H9 (cell line): Measurements from ENCODE around the gene PPM1N. TPM values are rescaled to one million over a fixed set of nuclear protein-coding genes. Genes with fewer than 3 reads are reported as not detected.

Experiments
- DNase-seq: peaks from one replicate; pipeline ENCODE4 v3.0.0-alpha.2; 2017
- H2AFZ ChIP-seq: one replicate; pipeline ENCODE4 v1.6.1; 2013; ENCODE audit warnings: mild to moderate bottlenecking, low read length, control low read depth, moderate library complexity
- H2AK5ac ChIP-seq: 2 replicates; pipeline ENCODE4 v1.6.1; 2013; ENCODE audit warnings: low read length, control low read depth, mixed read lengths; ENCODE audit not compliant: insufficient read length
- H2BK120ac ChIP-seq: one replicate; pipeline ENCODE4 v1.6.1; 2013; ENCODE audit warnings: low read depth, mild to moderate bottlenecking, low read length, control low read depth, inconsistent platforms; ENCODE audit not compliant: poor library complexity, severe bottlenecking
- H2BK12ac ChIP-seq: 2 replicates; pipeline ENCODE4 v1.6.1; 2013; ENCODE audit warnings: low read length, control low read depth, mixed read lengths, low read depth; ENCODE audit not compliant: insufficient read length
- H2BK15ac ChIP-seq: 2 replicates; pipeline ENCODE4 v1.6.1; 2013; ENCODE audit warnings: low read depth, low read length, control low read depth
- H2BK20ac ChIP-seq: one replicate; pipeline ENCODE4 v1.6.1; 2013; ENCODE audit warnings: low read depth, mild to moderate bottlenecking, low read length, control low read depth, inconsistent platforms; ENCODE audit not compliant: poor library complexity, severe bottlenecking
- H2BK5ac ChIP-seq: 2 replicates; pipeline ENCODE4 v1.6.1; 2013; ENCODE audit warnings: low read length, control low read depth, mixed read lengths; ENCODE audit not compliant: insufficient read length
- H3K14ac ChIP-seq: 2 replicates; pipeline ENCODE4 v1.6.1; 2013; ENCODE audit warnings: low read length, control low read depth; ENCODE audit not compliant: insufficient read depth
- H3K18ac ChIP-seq: 2 replicates; pipeline ENCODE4 v1.6.1; 2013; ENCODE audit warnings: low read depth, mild to moderate bottlenecking, mixed read lengths, low read length, control low read depth; ENCODE audit not compliant: insufficient read length
- H3K23ac ChIP-seq: 2 replicates; pipeline ENCODE4 v1.6.1; 2013; ENCODE audit warnings: low read length, control low read depth, mixed read lengths, low read depth; ENCODE audit not compliant: insufficient read length
- H3K23me2 ChIP-seq: 2 replicates; pipeline ENCODE4 v1.6.1; 2013; ENCODE audit warnings: low read depth, mild to moderate bottlenecking, mixed read lengths, low read length, control low read depth; ENCODE audit not compliant: insufficient read length, poor library complexity, severe bottlenecking
- H3K27ac ChIP-seq: 2 replicates; pipeline ENCODE4 v1.5.1; 2013; ENCODE audit warnings: low read length, control low read depth, mixed read lengths, low read depth; ENCODE audit not compliant: insufficient read length
- H3K27me3 ChIP-seq: 2 replicates; pipeline ENCODE4 v1.6.1; 2013; ENCODE audit warnings: low read length, control low read depth, inconsistent platforms; ENCODE audit not compliant: insufficient read depth
- H3K4ac ChIP-seq: 2 replicates; pipeline ENCODE4 v1.6.1; 2013; ENCODE audit warnings: low read depth, mild to moderate bottlenecking, control low read depth, inconsistent platforms, low read length, moderate library complexity
- H3K4me1 ChIP-seq: 2 replicates; pipeline ENCODE4 v1.6.1; 2013; ENCODE audit warnings: low read length, control low read depth, inconsistent platforms; ENCODE audit not compliant: insufficient read depth
- H3K4me2 ChIP-seq: 2 replicates; pipeline ENCODE4 v1.6.1; 2013; ENCODE audit warnings: low read length, control low read depth, mixed read lengths; ENCODE audit not compliant: insufficient read length, insufficient read depth
- H3K56ac ChIP-seq: 2 replicates; pipeline ENCODE4 v1.6.1; 2013; ENCODE audit warnings: low read depth, mild to moderate bottlenecking, mixed read lengths, low read length, control low read depth; ENCODE audit not compliant: insufficient read length
- H3K79me1 ChIP-seq: 2 replicates; pipeline ENCODE4 v1.6.1; 2013; ENCODE audit warnings: low read depth, mild to moderate bottlenecking, moderate library complexity, low read length, control low read depth, inconsistent platforms; ENCODE audit not compliant: insufficient read depth, poor library complexity, severe bottlenecking
- H3K79me2 ChIP-seq: 2 replicates; pipeline ENCODE4 v1.6.1; 2013; ENCODE audit warnings: low read length, control low read depth, inconsistent platforms; ENCODE audit not compliant: insufficient read depth
- H3K9ac ChIP-seq: 2 replicates; pipeline ENCODE4 v1.6.1; 2013; ENCODE audit warnings: low read length, control low read depth, mixed read lengths; ENCODE audit not compliant: insufficient read length; ENCODE audit errors: extremely low read depth
- H3K9me3 ChIP-seq: one replicate; pipeline ENCODE4 v1.6.1; 2013; ENCODE audit warnings: low read depth, low read length, inconsistent platforms; ENCODE audit not compliant: control insufficient read depth
- H3T11ph ChIP-seq: one replicate; pipeline ENCODE4 v1.6.1; 2013; ENCODE audit warnings: mild to moderate bottlenecking, low read length, control low read depth, inconsistent platforms
- H4K20me1 ChIP-seq: one replicate; pipeline ENCODE4 v1.6.1; 2013; ENCODE audit not compliant: control insufficient read depth, insufficient read length, insufficient read depth
- H4K5ac ChIP-seq: 2 replicates; pipeline ENCODE4 v1.6.1; 2013; ENCODE audit warnings: low read depth, mild to moderate bottlenecking, mixed read lengths, low read length, control low read depth; ENCODE audit not compliant: insufficient read length
- H4K8ac ChIP-seq: replicated peaks from 2 replicates; pipeline ENCODE4 v1.6.1; 2013; ENCODE audit warnings: low read length, control low read depth, mixed read lengths, low read depth; ENCODE audit not compliant: insufficient read length
- H4K91ac ChIP-seq: 2 replicates; pipeline ENCODE4 v1.6.1; 2013; ENCODE audit warnings: low read depth, mild to moderate bottlenecking, moderate library complexity, mixed read lengths, low read length, control low read depth; ENCODE audit not compliant: insufficient read length
- H3K27ac Mint-ChIP-seq, 3 experiments: 2 replicates in 2 of 3; 3 replicates in 1 of 3; pipeline ENCODE4 v1.8.0; 2020 to 2021; ENCODE audit warnings: mixed read lengths in 3 of 3, mild to moderate bottlenecking in 1 of 3, moderate library complexity in 1 of 3
- H3K27me3 Mint-ChIP-seq: 2 replicates; pipeline ENCODE4 v1.8.0; 2021; ENCODE audit warnings: low read depth, mild to moderate bottlenecking, moderate library complexity, mixed read lengths
- H3K36me3 Mint-ChIP-seq, 3 experiments: 2 replicates in 2 of 3; 3 replicates in 1 of 3; pipeline ENCODE4 v1.8.0; 2020 to 2021; ENCODE audit warnings: low read depth in 3 of 3, mixed read lengths in 3 of 3; ENCODE audit not compliant: insufficient read depth in 1 of 3
- H3K4me1 Mint-ChIP-seq, 2 experiments: 2 replicates each; pipeline ENCODE4 v1.8.0; 2020; ENCODE audit warnings: mixed read lengths in 2 of 2
- H3K4me3 Mint-ChIP-seq, 2 experiments: 2 replicates in 1 of 2; 3 replicates in 1 of 2; pipeline ENCODE4 v1.8.0; 2020 to 2021; ENCODE audit warnings: mild to moderate bottlenecking in 2 of 2, mixed read lengths in 2 of 2, moderate library complexity in 1 of 2
- H3K9me3 Mint-ChIP-seq, 2 experiments: 2 replicates in 1 of 2; 3 replicates in 1 of 2; pipeline ENCODE4 v1.8.0; 2020; ENCODE audit warnings: mild to moderate bottlenecking in 2 of 2, mixed read lengths in 2 of 2, moderate library complexity in 1 of 2
- CTCF ChIP-seq: fragments of 200-600 bp; sonication (generic); conservative IDR thresholded peaks from 3 replicates; pipeline ENCODE4 v1.8.0; 2021; ENCODE audit warnings: antibody characterized with exemption, mild to moderate bottlenecking
- WGBS: extraction: QIAGEN DNeasy Blood & Tissue Kit; methylation state at CpG from one replicate; pipeline ENCODE4 v1.1.7; 2013; ENCODE audit warnings: missing lambda C conversion rate, low lambda C conversion rate, mixed read lengths; ENCODE audit not compliant: insufficient read length; ENCODE audit errors: extremely low coverage; 5-methylcytosine and 5-hydroxymethylcytosine counted together
- total RNA-seq: library from RNA; stranded (reverse); gene quantifications from 2 replicates; pipeline ENCODE4 v1.2.1, GENCODE V29; 2021

The PPM1N gene
- total RNA-seq, 1 experiment from 2014 or later, result 7.7 TPM

DNA sequence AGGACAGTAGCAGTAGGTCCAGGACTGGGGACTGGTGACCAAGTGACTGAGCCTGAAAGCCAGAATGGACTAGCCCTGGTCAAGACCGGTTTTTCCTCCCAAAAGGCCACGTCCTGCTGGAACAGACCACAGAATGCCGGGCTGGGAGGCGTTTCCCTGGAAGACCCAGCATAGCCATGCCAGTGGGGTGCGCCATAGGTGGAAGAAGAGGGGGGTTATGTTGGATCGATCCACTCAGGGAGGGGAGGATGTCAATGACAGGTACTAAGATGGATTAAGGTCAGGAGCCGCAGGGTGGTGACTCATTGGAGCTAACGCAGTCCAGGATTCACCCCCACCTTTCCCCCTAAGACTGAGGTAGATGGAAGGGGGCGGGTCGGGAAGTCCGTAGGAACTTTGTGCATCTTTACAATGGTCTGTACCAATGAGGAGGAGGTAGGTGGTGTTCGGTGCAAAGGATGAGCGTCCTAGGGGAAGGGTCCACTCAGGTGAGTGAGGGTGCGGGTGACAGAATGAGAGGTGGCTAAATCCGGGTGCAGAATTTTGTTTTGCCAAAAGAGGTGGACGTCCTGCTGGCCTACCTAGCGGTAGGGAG lies 30.0 kb downstream of the PPM1N start:
- Mint-ChIP-seq H3K36me3 (peaks cover 30 to 55% (median 35%) of the 10 kb centered on the region in 3 experiments), H3K9me3 (peaks cover 12% of the 10 kb centered on the region in 2 experiments), H3K4me3 (peak overlapping the region; percentile 64 to 83), H3K4me1 (peaks cover 19 to 25% of the 10 kb centered on the region in 2 experiments), H3K27me3 (peaks cover 19% of the 10 kb centered on the region), H3K27ac (peak overlapping the region; percentile 9 to 82 (median 59); a peak in 5 of 7 replicates)
- Histone ChIP-seq H4K20me1 (no peaks in the 10 kb centered on the region), H3K79me1 (no peaks in the 10 kb centered on the region), H3K23me2 (peaks cover 15% of the 10 kb centered on the region), H3T11ph (no peak overlapping the region), H2AFZ (no peak overlapping the region), H3K56ac (no peak overlapping the region), H3K27ac (no peak overlapping the region), H4K8ac (no peak overlapping the region), H3K4me2 (peak overlapping the region; percentile 84), H3K79me2 (no peaks in the 10 kb centered on the region), H2BK20ac (no peak overlapping the region), H3K9ac (peak overlapping the region; percentile 18), H2AK5ac (no peak overlapping the region), H2BK120ac (no peak overlapping the region), H3K4me1 (no peaks in the 10 kb centered on the region), H3K18ac (peak overlapping the region; percentile 52), H3K14ac (no peak overlapping the region), H2BK12ac (no peak overlapping the region), H4K5ac (no peak overlapping the region), H2BK5ac (no peak overlapping the region), H3K4ac (no peak overlapping the region), H2BK15ac (no peak overlapping the region), H3K23ac (no peak overlapping the region), H3K27me3 (peaks cover 3% of the 10 kb centered on the region; the same call in 1 of the 2 replicates), H4K91ac (no peak overlapping the region), H3K9me3 (no peaks in the 10 kb centered on the region)
- no peak for TF ChIP-seq CTCF
- peak; percentile 83 for DNase-seq
- WGBS, result no CpG with 5 or more reads among the region's 17 CpGs
